ENCODE results near the gene MAML3. TPM values are rescaled to one million over a fixed set of nuclear protein-coding genes. Genes with fewer than 3 reads are reported as not detected.

MAML3 gene
- total and polyA plus RNA-seq, 2 of the 13 experiments (the other 11 are each of a cell fraction or from before 2014, with no cell fraction given), result 0.05 to 0.13 TPM

DNA sequence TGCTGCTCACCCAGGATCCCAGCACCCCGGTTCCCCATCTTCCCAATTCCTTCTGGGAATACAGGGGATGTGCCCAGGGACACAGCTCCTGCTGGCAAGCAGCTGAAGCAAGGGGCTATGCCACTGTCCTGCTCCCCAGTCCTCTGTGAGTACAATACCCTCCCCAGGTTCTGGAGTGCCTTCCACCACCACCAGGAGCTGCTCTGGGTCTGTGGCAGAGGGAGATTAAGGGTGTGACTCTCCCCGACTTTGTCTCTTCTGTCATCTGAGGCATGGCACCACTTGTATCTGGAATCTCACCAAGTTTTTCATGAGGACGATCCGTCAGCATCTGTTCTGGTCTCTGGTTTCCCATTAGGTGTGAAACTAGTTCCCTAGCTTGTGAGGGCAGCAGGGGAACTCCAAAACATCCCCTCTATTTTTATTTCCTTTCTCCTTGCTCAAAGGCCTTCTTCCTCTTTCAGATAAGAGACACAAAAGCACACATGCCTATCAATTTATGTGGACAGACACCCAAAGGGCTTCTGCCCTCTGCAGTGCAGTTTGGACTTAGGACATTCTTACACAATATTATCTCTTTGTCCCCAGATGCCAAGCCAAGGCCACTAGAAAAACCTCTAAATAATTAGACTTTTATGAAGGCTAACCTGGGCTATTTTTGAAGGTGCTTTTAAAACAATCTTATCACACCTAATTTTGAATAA lies 461.5 kb downstream of the MAML3 start (continued):
- TF ChIP-seq, protein P1, sequence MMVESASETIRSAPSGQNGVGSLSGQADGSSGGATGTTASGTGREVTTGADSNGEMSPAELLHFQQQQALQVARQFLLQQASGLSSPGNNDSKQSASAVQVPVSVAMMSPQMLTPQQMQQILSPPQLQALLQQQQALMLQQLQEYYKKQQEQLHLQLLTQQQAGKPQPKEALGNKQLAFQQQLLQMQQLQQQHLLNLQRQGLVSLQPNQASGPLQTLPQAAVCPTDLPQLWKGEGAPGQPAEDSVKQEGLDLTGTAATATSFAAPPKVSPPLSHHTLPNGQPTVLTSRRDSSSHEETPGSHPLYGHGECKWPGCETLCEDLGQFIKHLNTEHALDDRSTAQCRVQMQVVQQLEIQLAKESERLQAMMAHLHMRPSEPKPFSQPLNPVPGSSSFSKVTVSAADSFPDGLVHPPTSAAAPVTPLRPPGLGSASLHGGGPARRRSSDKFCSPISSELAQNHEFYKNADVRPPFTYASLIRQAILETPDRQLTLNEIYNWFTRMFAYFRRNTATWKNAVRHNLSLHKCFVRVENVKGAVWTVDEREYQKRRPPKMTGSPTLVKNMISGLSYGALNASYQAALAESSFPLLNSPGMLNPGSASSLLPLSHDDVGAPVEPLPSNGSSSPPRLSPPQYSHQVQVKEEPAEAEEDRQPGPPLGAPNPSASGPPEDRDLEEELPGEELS (CRISPR knock-in tag; IDR thresholded peaks at IDR 0.05), result peak; percentile 92
- TF ChIP-seq ZNF430 (CRISPR knock-in tag; IDR thresholded peaks at IDR 0.05) (peak; percentile 35; the same call in 1 of the 2 replicates), HOXA5 (CRISPR knock-in tag; IDR thresholded peaks at IDR 0.05) (peak; percentile 61; the same call in 1 of the 2 replicates), ZSCAN22 (CRISPR knock-in tag; IDR thresholded peaks at IDR 0.05) (no peak), EP300 (IDR thresholded peaks at IDR 0.05; ENCODE audit: low read depth in 2 of 2, low read length in 2 of 2) (peak; percentile 52 to 96; a peak in 2 of 4 replicates), EP300 (CRISPR knock-in tag; IDR thresholded peaks at IDR 0.05; ENCODE audit: borderline replicate concordance) (peak; percentile 90; the same call in 1 of the 2 replicates), ZNF510 (CRISPR knock-in tag; IDR thresholded peaks at IDR 0.05; ENCODE audit: low read depth) (no peak), ZSCAN25 (CRISPR knock-in tag; IDR thresholded peaks at IDR 0.05) (peak; percentile 41; the same call in 1 of the 2 replicates), NFE2L1 (CRISPR knock-in tag; IDR thresholded peaks at IDR 0.05; ENCODE audit: borderline replicate concordance) (no peak), RCOR2 (CRISPR knock-in tag; IDR thresholded peaks at IDR 0.05) (peak; percentile 91), SP140L (CRISPR knock-in tag; IDR thresholded peaks at IDR 0.05; ENCODE audit: borderline replicate concordance) (0 out of 2 replicates have a peak, but pooled peaks have one; percentile 86), SALL1 (CRISPR knock-in tag; IDR thresholded peaks at IDR 0.05) (peak; percentile 69), NR2F1 (CRISPR knock-in tag; IDR thresholded peaks at IDR 0.05) (peak; percentile 65 to 83)
- TF ChIP-seq, protein P2, sequence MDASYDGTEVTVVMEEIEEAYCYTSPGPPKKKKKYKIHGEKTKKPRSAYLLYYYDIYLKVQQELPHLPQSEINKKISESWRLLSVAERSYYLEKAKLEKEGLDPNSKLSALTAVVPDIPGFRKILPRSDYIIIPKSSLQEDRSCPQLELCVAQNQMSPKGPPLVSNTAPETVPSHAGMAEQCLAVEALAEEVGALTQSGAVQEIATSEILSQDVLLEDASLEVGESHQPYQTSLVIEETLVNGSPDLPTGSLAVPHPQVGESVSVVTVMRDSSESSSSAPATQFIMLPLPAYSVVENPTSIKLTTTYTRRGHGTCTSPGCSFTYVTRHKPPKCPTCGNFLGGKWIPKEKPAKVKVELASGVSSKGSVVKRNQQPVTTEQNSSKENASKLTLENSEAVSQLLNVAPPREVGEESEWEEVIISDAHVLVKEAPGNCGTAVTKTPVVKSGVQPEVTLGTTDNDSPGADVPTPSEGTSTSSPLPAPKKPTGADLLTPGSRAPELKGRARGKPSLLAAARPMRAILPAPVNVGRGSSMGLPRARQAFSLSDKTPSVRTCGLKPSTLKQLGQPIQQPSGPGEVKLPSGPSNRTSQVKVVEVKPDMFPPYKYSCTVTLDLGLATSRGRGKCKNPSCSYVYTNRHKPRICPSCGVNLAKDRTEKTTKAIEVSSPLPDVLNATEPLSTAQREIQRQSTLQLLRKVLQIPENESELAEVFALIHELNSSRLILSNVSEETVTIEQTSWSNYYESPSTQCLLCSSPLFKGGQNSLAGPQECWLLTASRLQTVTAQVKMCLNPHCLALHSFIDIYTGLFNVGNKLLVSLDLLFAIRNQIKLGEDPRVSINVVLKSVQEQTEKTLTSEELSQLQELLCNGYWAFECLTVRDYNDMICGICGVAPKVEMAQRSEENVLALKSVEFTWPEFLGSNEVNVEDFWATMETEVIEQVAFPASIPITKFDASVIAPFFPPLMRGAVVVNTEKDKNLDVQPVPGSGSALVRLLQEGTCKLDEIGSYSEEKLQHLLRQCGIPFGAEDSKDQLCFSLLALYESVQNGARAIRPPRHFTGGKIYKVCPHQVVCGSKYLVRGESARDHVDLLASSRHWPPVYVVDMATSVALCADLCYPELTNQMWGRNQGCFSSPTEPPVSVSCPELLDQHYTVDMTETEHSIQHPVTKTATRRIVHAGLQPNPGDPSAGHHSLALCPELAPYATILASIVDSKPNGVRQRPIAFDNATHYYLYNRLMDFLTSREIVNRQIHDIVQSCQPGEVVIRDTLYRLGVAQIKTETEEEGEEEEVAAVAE (CRISPR knock-in tag; IDR thresholded peaks at IDR 0.05; ENCODE audit: borderline replicate concordance), result peak; percentile 56; the same call in 1 of the 2 replicates
- TF ChIP-seq, protein P3, sequence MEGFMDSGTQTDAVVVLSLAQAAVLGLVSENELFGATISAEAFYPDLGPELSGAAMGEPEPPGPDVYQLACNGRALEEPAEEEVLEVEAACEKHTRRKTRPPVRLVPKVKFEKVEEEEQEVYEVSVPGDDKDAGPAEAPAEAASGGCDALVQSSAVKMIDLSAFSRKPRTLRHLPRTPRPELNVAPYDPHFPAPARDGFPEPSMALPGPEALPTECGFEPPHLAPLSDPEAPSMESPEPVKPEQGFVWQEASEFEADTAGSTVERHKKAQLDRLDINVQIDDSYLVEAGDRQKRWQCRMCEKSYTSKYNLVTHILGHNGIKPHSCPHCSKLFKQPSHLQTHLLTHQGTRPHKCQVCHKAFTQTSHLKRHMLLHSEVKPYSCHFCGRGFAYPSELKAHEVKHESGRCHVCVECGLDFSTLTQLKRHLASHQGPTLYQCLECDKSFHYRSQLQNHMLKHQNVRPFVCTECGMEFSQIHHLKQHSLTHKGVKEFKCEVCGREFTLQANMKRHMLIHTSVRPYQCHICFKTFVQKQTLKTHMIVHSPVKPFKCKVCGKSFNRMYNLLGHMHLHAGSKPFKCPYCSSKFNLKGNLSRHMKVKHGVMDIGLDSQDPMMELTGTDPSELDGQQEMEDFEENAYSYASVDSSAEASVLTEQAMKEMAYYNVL (CRISPR knock-in tag; IDR thresholded peaks at IDR 0.05; ENCODE audit: borderline replicate concordance), result peak; percentile 88; the same call in 1 of the 2 replicates
- TF ChIP-seq, protein P4, sequence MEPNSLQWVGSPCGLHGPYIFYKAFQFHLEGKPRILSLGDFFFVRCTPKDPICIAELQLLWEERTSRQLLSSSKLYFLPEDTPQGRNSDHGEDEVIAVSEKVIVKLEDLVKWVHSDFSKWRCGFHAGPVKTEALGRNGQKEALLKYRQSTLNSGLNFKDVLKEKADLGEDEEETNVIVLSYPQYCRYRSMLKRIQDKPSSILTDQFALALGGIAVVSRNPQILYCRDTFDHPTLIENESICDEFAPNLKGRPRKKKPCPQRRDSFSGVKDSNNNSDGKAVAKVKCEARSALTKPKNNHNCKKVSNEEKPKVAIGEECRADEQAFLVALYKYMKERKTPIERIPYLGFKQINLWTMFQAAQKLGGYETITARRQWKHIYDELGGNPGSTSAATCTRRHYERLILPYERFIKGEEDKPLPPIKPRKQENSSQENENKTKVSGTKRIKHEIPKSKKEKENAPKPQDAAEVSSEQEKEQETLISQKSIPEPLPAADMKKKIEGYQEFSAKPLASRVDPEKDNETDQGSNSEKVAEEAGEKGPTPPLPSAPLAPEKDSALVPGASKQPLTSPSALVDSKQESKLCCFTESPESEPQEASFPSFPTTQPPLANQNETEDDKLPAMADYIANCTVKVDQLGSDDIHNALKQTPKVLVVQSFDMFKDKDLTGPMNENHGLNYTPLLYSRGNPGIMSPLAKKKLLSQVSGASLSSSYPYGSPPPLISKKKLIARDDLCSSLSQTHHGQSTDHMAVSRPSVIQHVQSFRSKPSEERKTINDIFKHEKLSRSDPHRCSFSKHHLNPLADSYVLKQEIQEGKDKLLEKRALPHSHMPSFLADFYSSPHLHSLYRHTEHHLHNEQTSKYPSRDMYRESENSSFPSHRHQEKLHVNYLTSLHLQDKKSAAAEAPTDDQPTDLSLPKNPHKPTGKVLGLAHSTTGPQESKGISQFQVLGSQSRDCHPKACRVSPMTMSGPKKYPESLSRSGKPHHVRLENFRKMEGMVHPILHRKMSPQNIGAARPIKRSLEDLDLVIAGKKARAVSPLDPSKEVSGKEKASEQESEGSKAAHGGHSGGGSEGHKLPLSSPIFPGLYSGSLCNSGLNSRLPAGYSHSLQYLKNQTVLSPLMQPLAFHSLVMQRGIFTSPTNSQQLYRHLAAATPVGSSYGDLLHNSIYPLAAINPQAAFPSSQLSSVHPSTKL (CRISPR knock-in tag; IDR thresholded peaks at IDR 0.05), result peak; percentile 96

Data from HepG2 (cell line).